ENCODE data around the gene IGIP. TPM values are rescaled to one million over a fixed set of nuclear protein-coding genes. Genes with fewer than 3 reads are reported as not detected.

IGIP gene
- total RNA-seq, result 10 to 100 TPM; 21.7 to 26.6 (median 24.4) TPM

- TF ChIP-seq CTCF (IDR thresholded peaks at IDR 0.05; ENCODE audit: low read depth), result no peak
Observed at GRCh38 chr5:140125637-140126036, at the start of gene IGIP. TSS of gene IGIP (plus strand) at chr5:140125937. CDS start at chr5:140128477, 2,540 bp downstream.

GRCh38 chr5:140076142-140076541 is 49.6 kb upstream of the IGIP start:
- no peak for TF ChIP-seq CTCF (IDR thresholded peaks at IDR 0.05; ENCODE audit: low read depth)

DNA sequence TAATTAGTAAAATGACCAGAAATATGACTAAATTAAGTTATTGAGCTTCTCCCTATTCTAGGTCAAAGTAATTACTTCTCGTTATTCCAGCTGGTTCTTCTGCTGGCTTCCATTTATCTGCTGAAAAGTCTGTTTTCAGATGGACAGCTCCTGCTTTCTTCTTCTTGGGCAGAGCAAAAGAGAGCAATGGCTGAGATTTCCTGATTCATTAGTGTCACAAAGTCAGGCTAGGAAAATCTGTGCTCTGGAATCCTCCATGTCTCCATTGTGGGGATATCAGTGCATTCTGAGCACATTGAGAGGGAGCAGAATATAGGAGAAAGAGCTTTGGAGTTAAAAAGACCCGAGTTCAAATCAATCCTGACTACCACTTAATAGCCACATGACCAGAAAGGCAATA is 48.9 kb upstream of the IGIP start:
- TF ChIP-seq CTCF (IDR thresholded peaks at IDR 0.05; ENCODE audit: low read depth), result no peak

- no peak for TF ChIP-seq CTCF (IDR thresholded peaks at IDR 0.05; ENCODE audit: low read depth)
Observed at GRCh38 chr5:140083120-140083519, 42.6 kb upstream of the IGIP start.

DNA sequence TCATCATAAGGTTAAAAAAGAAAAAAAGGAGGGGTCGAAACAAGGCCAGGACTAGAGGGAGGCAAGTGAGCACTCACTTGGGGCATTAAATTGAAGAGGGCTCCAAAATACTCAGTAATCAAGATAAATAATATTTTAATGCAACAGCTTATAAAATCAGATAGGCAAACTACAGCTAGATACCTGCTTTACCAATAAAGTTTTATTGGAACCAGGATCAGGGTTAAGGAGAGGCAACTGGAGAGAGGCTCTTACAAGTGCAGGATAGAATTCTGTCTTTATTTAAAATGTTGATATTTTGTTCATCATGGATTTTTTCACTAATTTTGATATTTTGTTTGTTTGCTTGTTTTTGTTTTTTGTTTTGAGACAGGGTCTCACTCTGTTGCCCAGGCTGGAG is 42.1 kb upstream of the IGIP start:
- TF ChIP-seq CTCF (IDR thresholded peaks at IDR 0.05; ENCODE audit: low read depth), result no peak

DNA sequence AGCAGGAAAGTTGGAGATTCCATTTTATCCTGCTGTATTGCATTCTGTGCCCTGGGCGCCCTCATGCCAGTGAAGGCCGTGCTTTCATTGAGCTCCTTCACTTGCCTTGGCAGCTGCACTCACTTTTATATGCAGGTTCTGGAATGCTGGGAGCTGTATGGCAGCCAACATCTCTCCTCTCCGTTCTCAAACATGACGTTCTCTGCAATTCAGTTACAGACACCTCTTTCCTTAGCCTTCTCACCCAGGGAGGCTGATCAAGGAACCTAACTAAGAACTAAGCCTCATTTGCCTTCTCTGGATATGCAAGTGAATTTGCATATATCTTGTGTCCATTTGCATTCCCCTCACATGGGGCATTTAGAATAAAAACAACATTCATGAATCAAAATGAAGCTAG is 41.2 kb upstream of the IGIP start:
- no peak for TF ChIP-seq CTCF (IDR thresholded peaks at IDR 0.05; ENCODE audit: low read depth)

GRCh38 chr5:140090251-140090650 is 35.5 kb upstream of the IGIP start:
- no peak for TF ChIP-seq CTCF (IDR thresholded peaks at IDR 0.05; ENCODE audit: low read depth)

All from subcutaneous adipose tissue (tissue), 4 donors.